Stomach (tissue), 4 donors: ENCODE results near the gene ARHGEF12.

Source experiments
- EP300 ChIP-seq: sonication (generic); formaldehyde crosslinking; IDR thresholded peaks from one replicate; pipeline ENCODE4 v1.6.1; 2017; ENCODE audit warnings: antibody characterized with exemption
- POLR2A ChIP-seq, 4 donors: fragments of 450-650 bp; IDR thresholded peaks; one replicate each; pipeline ENCODE4 v1.6.1; 2016; ENCODE audit warnings: antibody characterized with exemption in 4 of 4, control low read depth in 2 of 4, mild to moderate bottlenecking in 1 of 4, moderate library complexity in 1 of 4
- POLR2AphosphoS5 ChIP-seq, 3 donors: sonication (generic); formaldehyde crosslinking; IDR thresholded peaks; one replicate each; pipeline ENCODE4 v1.6.1; 2016; ENCODE audit warnings: antibody characterized with exemption in 3 of 3
- TF ChIP-seq, protein P1 (sequence below), 7 experiments: fragments of 450-650 bp in 4 of 7; fragments of 200-600 bp in 3 of 7; sonication (generic) in 3 of 7; IDR thresholded peaks; one replicate each; pipeline ENCODE4 v1.5.1; 2016 to 2019; ENCODE audit warnings: antibody characterized with exemption in 7 of 7, control low read depth in 2 of 7, mild to moderate bottlenecking in 1 of 7

DNA sequence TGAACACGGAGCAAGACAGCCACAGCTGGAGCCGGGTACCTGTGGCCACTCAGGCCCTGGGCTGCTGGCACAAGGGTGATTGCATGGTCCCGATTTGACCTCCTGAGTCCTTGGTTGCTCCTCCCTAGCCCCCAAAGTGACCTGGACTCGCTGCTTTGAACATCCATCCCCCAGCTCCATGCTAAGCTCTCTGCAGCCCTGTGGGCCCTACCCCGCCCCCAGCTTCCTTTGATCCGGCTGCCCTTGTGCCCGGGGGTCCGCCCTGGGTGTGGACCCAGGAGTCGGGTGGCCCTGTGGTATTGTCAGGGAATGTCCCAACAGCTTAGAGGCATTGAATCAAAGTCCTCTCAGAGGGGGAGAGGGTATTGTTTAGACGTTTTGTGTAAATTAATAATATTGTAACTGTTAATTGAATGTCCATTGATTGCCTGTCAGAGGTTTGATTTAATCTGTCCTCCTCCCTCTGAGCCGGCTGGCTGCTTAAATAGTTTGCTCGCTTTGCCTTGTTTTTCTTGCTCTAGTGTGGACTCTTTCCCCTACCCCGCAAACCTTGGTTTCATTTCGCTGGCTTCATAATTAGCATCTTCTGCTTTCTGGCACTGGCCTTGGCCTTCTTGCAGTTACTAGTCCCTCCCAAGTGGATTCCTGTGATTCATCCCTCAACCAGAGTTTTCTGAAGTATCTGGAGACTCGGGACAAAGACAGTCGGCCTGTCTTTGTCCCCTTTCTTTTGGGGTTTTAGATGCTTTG lies 196.0 kb downstream of the ARHGEF12 start:
- TF ChIP-seq, protein P1, sequence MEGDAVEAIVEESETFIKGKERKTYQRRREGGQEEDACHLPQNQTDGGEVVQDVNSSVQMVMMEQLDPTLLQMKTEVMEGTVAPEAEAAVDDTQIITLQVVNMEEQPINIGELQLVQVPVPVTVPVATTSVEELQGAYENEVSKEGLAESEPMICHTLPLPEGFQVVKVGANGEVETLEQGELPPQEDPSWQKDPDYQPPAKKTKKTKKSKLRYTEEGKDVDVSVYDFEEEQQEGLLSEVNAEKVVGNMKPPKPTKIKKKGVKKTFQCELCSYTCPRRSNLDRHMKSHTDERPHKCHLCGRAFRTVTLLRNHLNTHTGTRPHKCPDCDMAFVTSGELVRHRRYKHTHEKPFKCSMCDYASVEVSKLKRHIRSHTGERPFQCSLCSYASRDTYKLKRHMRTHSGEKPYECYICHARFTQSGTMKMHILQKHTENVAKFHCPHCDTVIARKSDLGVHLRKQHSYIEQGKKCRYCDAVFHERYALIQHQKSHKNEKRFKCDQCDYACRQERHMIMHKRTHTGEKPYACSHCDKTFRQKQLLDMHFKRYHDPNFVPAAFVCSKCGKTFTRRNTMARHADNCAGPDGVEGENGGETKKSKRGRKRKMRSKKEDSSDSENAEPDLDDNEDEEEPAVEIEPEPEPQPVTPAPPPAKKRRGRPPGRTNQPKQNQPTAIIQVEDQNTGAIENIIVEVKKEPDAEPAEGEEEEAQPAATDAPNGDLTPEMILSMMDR (IDR thresholded peaks at IDR 0.05): no peak
- TF ChIP-seq POLR2A (IDR thresholded peaks at IDR 0.05) (no peak), POLR2AphosphoS5 (IDR thresholded peaks at IDR 0.05) (no peak), EP300 (no peak)
